K562 (cell line): ENCODE data around the gene PHOSPHO1. TPM values are rescaled to one million over a fixed set of nuclear protein-coding genes. Genes with fewer than 3 reads are reported as not detected.

Experiments used
- ASH1L ChIP-seq: fragments of 450-650 bp; IDR thresholded peaks from 2 replicates; pipeline ENCODE4 v1.6.1; 2018; ENCODE audit warnings: borderline replicate concordance, mild to moderate bottlenecking, low read depth; ENCODE audit not compliant: partially characterized antibody
- GATAD2B ChIP-seq: fragments of 450-650 bp; IDR thresholded peaks from 2 replicates; pipeline ENCODE4 v1.6.1; 2017; ENCODE audit warnings: mild to moderate bottlenecking, borderline replicate concordance
- L3MBTL2 ChIP-seq: fragments of 450-650 bp; IDR thresholded peaks from 2 replicates; pipeline ENCODE4 v1.6.1; 2016; ENCODE audit warnings: mild to moderate bottlenecking, moderate library complexity
- MAFG ChIP-seq: fragments of 450-650 bp; conservative IDR thresholded peaks from 2 replicates; pipeline ENCODE4 v1.6.1; 2016; ENCODE audit warnings: missing genetic modification characterization, missing compliant biosample characterization
- MAZ ChIP-seq, 2 experiments: fragments of 450-650 bp in 1 of 2; sonication (generic) in 1 of 2; formaldehyde crosslinking; IDR thresholded peaks in 1 of 2; conservative IDR thresholded peaks in 1 of 2; 2 replicates each; pipeline versions ENCODE4 v1.4.0 to v1.5.0; 2020; ENCODE audit warnings: mild to moderate bottlenecking in 1 of 2, missing genetic modification reagents in 1 of 2
- SRSF1 ChIP-seq: fragments of 200-400 bp; formaldehyde crosslinking; IDR thresholded peaks from 2 replicates; pipeline ENCODE4 v1.6.1; 2017; ENCODE audit warnings: mild to moderate bottlenecking, low read depth, low read length, moderate library complexity
- TCF3 ChIP-seq: sonication (generic); formaldehyde crosslinking; IDR thresholded peaks from 2 replicates; pipeline ENCODE4 v1.4.0; 2020; ENCODE audit warnings: mild to moderate bottlenecking, missing genetic modification reagents
- ZEB2 ChIP-seq: fragments of 450-650 bp; IDR thresholded peaks from 2 replicates; pipeline ENCODE4 v1.6.1; 2016
- ZNF134 ChIP-seq: fragments of 250-450 bp; sonication (Bioruptor Pico); conservative IDR thresholded peaks from 2 replicates; pipeline ENCODE4 v1.4.0; 2020
- polyA plus RNA-seq, 8 experiments: library from polyadenylated mRNA; depleted of rRNA in 4 of 8; stranded (reverse) in 5 of 8; unstranded in 3 of 8; fragments of >200 nt; fragmentation: Nextera tagmentation in 2 of 8; fragmentation: Illumina TruSeq in 1 of 8; extraction: Ambion mirVana in 2 of 8; extraction: Trizol in 1 of 8; gene quantifications; 2 replicates each; pipeline versions ENCODE4 v1.2.1 to v1.2.3, GENCODE V29; 2011 to 2014; ENCODE audit warnings: inconsistent platforms in 1 of 8, missing spikeins in 1 of 8
- total RNA-seq, 7 experiments: library from RNA; depleted of rRNA in 6 of 7; stranded (reverse); fragments of >200 nt in 6 of 7; fragmentation: Illumina TruSeq in 2 of 7; extraction: Trizol in 2 of 7; gene quantifications; 2 replicates each; pipeline versions ENCODE4 v1.2.1 to v1.2.3, GENCODE V29; 2011 to 2021; ENCODE audit warnings: low replicate concordance in 1 of 7
- TF ChIP-seq, protein P1 (sequence below): sonication (generic); formaldehyde crosslinking; IDR thresholded peaks from 2 replicates; pipeline ENCODE4 v1.8.1; 2022; ENCODE audit warnings: missing genetic modification reagents
- TF ChIP-seq, protein P2 (sequence below): IDR thresholded peaks from 2 replicates; pipeline ENCODE4 v1.6.1; 2012; ENCODE audit warnings: low read depth, low read length, improper control_type of control experiment, borderline replicate concordance
- TF ChIP-seq, protein P3 (sequence below), 2 experiments: fragments of 450-650 bp; formaldehyde crosslinking in 1 of 2; IDR thresholded peaks; 2 replicates each; pipeline versions ENCODE4 v1.4.0 to v1.6.1; 2014 to 2020; ENCODE audit warnings: mild to moderate bottlenecking in 2 of 2, borderline replicate concordance in 1 of 2, low read depth in 1 of 2
- TF ChIP-seq, protein P4 (sequence below), 2 experiments: fragments of 450-650 bp; conservative IDR thresholded peaks; 2 replicates each; pipeline ENCODE4 v1.6.1; 2017; ENCODE audit warnings: mild to moderate bottlenecking in 2 of 2, moderate library complexity in 2 of 2

The PHOSPHO1 gene
- total and polyA plus RNA-seq, 9 of the 15 experiments (the other 6 are each of a cell fraction or from before 2014, with no cell fraction given), result 0.06 to 0.07 TPM; not detected in 7

DNA sequence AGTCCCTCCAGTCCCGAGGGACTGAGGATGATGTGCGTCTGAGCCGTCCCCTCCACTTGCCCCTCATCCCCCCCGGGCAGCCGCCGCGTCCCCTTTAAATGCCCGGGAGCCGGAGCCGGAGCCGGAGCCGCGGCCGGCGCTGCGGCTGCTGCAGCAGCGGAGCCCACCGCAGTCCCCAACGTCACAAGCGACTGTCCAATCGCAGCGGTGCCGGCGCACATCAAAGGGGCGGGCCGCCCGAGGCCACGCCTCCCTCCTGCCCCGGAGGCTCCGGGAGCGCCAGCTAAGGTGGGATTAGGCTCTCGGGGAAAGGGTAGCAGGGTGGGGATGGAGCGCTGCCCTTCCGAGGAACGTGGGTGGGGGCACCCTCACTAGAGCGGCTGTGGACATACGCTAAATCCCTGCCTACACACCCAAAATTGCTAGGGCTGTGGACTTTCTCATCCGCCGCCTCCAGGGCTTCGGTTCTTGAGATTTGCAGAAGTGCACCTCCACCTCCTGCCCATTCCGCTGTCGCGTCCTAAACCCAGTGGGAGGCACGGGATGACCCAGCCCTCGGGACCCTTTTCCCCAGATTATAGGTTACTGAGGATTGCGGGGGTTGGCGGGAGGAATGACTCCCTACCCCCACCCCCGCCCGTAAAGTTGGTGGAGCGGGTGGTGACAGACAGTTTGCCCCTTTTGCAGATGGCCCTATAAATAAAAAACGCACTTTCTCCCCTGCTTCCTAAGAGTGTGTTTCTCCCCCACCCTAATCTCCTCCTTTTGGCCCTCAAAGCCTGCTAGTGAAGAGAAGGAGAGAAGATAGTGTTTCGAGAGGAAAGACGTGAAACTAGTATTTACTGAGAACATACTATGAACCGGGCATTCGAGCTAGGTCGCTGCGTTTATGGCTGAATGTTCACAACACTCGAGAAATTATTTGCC is at the start of gene PHOSPHO1 (continued):
- TF ChIP-seq, protein P1, sequence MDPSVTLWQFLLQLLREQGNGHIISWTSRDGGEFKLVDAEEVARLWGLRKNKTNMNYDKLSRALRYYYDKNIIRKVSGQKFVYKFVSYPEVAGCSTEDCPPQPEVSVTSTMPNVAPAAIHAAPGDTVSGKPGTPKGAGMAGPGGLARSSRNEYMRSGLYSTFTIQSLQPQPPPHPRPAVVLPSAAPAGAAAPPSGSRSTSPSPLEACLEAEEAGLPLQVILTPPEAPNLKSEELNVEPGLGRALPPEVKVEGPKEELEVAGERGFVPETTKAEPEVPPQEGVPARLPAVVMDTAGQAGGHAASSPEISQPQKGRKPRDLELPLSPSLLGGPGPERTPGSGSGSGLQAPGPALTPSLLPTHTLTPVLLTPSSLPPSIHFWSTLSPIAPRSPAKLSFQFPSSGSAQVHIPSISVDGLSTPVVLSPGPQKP (CRISPR knock-in tag), result no peak
- TF ChIP-seq ZNF134 (CRISPR knock-in tag) (no peak), L3MBTL2 (peak; percentile 48; the same call in 1 of the 2 replicates), ASH1L (no peak), SRSF1 (no peak), MAFG (tag) (no peak), GATAD2B (no peak), ZEB2 (no peak), TCF3 (CRISPR knock-in tag) (no peak), MAZ (CRISPR knock-in tag; conservative IDR thresholded peaks at IDR 0.05 in 1 of 2, IDR thresholded peaks at IDR 0.05 in 1 of 2) (0 out of 4 replicates have a peak, but pooled peaks of 1 of the 2 experiments have one; percentile 18)
- TF ChIP-seq, protein P2, sequence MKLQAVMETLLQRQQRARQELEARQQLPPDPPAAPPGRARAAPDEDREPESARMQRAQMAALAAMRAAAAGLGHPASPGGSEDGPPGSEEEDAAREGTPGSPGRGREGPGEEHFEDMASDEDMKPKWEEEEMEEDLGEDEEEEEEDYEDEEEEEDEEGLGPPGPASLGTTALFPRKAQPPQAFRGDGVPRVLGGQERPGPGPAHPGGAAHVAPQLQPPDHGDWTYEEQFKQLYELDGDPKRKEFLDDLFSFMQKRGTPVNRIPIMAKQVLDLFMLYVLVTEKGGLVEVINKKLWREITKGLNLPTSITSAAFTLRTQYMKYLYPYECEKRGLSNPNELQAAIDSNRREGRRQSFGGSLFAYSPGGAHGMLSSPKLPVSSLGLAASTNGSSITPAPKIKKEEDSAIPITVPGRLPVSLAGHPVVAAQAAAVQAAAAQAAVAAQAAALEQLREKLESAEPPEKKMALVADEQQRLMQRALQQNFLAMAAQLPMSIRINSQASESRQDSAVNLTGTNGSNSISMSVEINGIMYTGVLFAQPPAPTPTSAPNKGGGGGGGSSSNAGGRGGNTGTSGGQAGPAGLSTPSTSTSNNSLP, result no peak
- TF ChIP-seq, protein P3, sequence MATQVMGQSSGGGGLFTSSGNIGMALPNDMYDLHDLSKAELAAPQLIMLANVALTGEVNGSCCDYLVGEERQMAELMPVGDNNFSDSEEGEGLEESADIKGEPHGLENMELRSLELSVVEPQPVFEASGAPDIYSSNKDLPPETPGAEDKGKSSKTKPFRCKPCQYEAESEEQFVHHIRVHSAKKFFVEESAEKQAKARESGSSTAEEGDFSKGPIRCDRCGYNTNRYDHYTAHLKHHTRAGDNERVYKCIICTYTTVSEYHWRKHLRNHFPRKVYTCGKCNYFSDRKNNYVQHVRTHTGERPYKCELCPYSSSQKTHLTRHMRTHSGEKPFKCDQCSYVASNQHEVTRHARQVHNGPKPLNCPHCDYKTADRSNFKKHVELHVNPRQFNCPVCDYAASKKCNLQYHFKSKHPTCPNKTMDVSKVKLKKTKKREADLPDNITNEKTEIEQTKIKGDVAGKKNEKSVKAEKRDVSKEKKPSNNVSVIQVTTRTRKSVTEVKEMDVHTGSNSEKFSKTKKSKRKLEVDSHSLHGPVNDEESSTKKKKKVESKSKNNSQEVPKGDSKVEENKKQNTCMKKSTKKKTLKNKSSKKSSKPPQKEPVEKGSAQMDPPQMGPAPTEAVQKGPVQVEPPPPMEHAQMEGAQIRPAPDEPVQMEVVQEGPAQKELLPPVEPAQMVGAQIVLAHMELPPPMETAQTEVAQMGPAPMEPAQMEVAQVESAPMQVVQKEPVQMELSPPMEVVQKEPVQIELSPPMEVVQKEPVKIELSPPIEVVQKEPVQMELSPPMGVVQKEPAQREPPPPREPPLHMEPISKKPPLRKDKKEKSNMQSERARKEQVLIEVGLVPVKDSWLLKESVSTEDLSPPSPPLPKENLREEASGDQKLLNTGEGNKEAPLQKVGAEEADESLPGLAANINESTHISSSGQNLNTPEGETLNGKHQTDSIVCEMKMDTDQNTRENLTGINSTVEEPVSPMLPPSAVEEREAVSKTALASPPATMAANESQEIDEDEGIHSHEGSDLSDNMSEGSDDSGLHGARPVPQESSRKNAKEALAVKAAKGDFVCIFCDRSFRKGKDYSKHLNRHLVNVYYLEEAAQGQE (IDR thresholded peaks at IDR 0.05; ENCODE audit: borderline replicate concordance), result no peak
- TF ChIP-seq, protein P3 (CRISPR knock-in tag; IDR thresholded peaks at IDR 0.05; ENCODE audit: low read depth), result no peak
- TF ChIP-seq, protein P4, sequence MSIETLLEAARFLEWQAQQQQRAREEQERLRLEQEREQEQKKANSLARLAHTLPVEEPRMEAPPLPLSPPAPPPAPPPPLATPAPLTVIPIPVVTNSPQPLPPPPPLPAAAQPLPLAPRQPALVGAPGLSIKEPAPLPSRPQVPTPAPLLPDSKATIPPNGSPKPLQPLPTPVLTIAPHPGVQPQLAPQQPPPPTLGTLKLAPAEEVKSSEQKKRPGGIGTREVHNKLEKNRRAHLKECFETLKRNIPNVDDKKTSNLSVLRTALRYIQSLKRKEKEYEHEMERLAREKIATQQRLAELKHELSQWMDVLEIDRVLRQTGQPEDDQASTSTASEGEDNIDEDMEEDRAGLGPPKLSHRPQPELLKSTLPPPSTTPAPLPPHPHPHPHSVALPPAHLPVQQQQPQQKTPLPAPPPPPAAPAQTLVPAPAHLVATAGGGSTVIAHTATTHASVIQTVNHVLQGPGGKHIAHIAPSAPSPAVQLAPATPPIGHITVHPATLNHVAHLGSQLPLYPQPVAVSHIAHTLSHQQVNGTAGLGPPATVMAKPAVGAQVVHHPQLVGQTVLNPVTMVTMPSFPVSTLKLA (conservative IDR thresholded peaks at IDR 0.05), result no peak
